HL-60/S4 (cell line): ENCODE measurements around the gene ATP8B1.

Experiments
- in situ Hi-C: fragments of 300-500 bp; cut with MboI; formaldehyde crosslinking; loops from 2 replicates; pipeline ENCODE4 v1.14.3; 2022; ENCODE audit warnings: low sequenced_read_pairs

ATP8B1 gene

DNA sequence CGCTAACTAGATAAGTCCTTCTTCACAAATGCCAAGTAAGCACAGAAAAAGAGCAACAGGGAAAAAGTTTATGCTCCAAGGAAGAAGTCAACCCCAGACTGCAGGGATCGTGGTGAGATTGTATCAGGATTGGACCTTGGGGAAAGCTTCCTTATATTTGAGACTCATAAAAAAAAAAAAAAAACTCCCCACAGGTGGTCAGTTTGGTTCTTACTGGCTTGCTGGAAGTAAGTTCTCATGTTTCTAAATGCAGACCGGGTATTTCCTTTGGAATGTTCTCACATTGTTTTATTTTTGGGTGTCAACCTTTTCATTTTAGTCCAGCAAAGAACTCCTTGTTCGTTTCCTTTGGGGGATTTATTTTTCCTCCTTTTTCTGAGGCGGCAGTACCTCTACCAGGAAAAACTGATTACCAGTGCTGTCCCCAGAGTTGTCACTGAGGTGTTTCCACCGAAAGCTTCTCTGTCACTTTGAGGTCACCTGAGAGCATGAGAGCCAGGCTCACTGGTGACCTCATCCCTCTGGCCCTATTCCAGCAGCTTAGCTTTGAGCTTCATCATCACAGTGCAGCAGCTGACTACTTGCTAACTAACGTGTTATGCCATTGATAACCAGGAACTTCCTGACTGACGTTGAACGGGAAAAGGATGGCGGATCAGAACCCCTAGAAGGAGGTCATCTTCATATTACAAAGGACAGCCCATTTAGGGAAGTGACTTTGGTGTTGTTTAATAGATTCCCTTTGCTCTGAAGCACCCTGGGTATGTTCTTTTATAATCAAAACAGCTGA lies 16.8 kb upstream of the ATP8B1 start:
- in situ Hi-C loops, result no loop called here

DNA sequence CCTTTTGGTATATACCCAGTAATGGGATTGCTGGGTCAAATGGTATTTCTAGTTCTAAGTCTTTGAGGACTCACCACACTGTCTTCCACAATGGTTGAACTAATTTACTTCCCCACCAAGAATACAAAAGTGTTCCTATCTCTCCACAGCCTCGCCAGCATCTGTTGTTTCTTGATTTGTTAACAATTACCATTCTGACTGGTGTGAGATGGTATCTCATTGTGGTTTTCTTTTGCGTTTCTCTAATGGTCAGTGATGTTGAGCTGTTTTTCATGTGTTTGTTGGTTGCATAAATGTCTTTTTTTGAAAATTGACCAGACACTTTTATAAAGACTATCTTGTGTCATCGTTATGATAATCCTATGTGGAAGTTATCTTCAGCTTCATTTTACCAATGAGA lies 16.0 kb upstream of the ATP8B1 start:
- in situ Hi-C loops, result no loop called here

DNA sequence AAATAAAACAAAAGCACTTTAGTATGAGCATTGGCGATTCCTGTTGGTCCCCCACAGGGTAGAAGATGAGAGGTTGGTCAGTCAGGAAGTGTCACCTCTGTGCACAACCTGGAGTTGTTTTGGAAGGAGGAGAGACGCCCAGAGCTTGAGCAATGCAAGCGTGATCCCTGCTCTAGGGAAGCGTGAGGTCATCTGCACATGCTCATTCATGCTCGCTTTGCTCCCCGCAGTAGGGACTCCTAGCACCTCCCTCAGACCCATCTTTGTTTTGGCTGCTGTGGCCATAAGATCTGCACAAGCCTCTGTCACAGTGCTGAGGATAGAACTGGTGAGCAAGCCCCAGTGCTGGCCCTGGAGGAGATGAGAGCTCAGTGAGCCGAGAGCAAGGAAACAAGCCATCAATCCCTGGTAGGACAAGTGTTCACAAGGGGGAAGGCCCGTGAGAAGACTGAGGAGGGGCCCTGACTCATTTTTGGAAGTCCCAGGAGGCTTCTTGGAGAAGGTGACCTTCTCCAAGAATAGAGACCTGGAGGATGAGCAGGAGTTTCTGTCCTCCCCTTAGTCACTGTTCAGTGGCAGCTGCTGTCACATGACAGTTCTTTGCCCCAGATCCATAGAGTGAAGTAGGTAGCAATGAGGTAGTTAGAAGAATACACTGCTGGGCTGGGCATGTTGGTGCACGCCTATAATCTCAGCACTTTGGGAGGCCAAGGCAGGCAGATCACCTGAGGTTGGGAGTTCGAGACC lies 13.3 kb upstream of the ATP8B1 start:
- in situ Hi-C loops, result no loop called here

GRCh38 chr18:57814555-57814954 lies 11.4 kb upstream of the ATP8B1 start:
- in situ Hi-C loops, result no loop called here

GRCh38 chr18:57813245-57813644 lies 10.1 kb upstream of the ATP8B1 start:
- in situ Hi-C loops, result no loop called here

- in situ Hi-C loops, result no loop called here
Observed at GRCh38 chr18:57812126-57812477, 9.0 kb upstream of the ATP8B1 start.

DNA sequence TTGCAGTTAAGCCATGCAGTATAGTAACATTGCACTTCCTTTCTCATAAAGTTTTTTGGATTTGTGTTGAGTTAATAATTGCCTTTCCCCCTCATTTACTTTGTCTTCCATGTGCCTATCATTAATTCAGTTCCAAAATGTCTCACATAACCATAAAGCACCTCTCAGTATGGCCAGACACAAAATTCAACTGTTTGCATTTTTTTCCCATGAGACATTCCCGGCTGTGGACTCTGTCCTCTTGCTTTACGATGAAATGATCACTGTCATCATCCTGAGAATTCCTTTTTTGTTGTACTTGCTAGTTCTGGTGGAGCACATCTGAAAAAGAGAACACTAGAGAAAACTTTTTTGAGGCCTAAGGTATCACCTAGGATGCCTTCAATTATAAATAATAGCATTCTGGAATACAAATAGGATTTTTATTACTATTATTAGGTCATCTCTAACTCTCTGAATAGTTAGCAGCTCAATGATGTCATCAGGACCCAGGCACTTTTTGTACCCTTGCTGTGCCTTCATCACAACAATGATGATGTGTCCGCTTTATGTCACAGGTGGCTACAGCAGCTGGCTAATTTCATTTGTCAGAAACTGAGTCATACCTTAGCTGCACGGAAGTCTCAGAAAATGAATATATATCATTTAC lies 8.5 kb upstream of the ATP8B1 start:
- in situ Hi-C loops, result no loop called here

DNA sequence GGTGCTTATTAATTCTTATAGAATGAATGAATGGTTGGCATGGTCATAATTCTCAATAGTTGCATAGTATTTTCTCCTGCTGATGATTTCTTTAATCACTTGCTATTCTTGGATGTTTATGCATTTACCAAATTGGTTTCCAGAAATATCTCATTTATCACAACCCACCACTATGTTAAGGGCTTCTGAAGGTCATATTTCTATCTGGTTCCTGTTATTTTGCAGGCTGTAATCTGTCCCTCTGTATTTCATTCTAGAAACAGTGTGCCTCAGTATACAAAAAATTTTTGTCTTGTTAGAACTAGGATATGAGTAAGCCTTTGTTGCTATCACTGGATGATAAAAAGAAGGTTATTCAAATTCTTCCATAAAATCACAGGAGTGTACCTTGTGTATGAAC lies 6.1 kb upstream of the ATP8B1 start:
- in situ Hi-C loops, result no loop called here

GRCh38 chr18:57807336-57808117 lies 4.4 kb upstream of the ATP8B1 start:
- in situ Hi-C loops, result no loop called here

DNA sequence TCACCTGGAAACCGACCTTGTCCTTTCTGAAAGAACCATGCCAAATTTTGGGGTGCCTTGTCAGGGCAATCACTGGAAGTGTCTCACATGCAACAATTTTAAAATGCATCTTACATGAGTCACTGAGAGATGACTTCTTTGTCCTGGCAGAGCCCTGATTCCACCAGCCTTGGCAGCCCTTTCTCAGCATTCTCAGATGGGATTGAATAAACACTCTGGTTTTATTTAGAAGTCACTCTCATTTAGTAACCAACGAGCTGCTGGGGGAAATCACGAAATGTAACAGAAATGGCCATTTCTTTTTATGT lies 3.8 kb upstream of the ATP8B1 start:
- in situ Hi-C loops, result no loop called here

- in situ Hi-C loops, result no loop called here
Observed at GRCh38 chr18:57806201-57806977, 3.3 kb upstream of the ATP8B1 start.

- in situ Hi-C loops, result no loop called here
Observed at GRCh38 chr18:57805117-57805516, 2.0 kb upstream of the ATP8B1 start.

GRCh38 chr18:57804557-57804956 lies 1.4 kb upstream of the ATP8B1 start:
- in situ Hi-C loops, result no loop called here

DNA sequence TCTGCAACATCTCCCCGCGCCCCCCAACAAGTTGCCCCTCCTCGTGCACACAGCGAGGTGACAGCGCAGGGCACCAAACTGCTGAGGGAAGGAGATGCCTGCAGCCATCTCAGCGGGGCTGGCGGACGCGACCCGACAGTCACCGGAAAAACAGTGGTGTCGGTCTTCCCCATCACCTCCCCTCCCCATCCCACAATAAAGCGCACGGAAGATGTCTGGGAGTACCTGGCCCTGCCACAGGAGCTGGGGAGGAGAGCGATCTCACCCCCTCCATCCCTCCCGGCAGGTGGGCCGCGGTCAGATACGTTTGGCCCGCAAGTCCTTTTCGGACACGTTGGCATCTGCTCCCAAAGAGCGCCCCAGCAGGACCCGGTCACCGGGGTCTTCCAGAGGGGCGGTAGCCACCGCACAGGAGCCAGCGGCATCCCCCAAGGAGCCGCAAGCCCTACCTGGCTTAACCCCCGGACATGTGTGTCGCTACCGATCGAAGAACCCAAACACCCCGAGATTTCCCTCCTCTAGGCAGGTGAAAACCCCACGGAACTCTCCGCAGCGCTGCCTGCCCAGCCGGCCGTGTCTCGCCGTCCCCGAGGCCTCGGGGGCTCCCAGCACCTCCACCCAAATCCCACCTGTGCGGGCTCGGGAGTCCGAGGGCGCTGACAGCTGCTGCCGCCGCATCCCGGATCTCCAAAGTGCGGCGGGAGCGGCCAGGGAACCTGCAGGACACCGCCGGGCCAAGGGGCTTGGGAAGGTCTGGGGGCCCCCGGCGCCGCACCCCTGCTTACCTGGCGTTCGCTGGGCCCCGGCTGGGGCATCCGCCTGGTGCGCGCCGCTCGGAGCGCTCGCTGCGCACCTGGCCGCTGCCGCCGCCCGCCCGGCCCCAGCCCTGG lies 657 bp downstream of the ATP8B1 start:
- in situ Hi-C loops, result no loop called here

- in situ Hi-C loops, result no loop called here
Observed at GRCh38 chr18:57801761-57802212, 1.3 kb downstream of the ATP8B1 start.

- in situ Hi-C loops, result no loop called here
Observed at GRCh38 chr18:57801325-57801724, 1.8 kb downstream of the ATP8B1 start.

- in situ Hi-C loops, result no loop called here
Observed at GRCh38 chr18:57798713-57799373, 4.3 kb downstream of the ATP8B1 start.

DNA sequence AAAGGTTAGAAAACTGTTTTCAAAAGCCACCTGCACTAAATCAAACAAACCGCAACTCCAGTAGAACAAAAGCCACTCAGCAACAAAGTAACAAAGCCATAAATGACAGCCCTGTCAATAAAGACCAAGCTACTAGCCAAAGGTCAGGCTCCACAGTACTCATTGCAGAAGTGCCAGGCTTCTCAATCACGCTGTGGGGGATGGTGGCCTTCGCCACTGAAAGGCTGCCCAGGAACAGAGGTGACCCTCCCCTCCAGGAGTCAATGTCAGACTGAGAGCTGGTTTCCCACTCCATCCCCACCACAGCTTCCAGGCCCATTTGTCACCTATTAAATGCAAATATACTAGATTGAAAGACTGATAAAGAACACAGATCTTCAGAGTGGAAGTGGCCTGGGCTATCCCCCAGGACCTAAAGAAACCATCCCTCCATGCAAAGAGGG lies 5.9 kb downstream of the ATP8B1 start:
- in situ Hi-C loops, result no loop called here
